Measurements from ENCODE around the gene PGGT1B. TPM values are rescaled to one million over a fixed set of nuclear protein-coding genes. Genes with fewer than 3 reads are reported as not detected.

PGGT1B gene
- polyA plus RNA-seq, 1 of the 3 experiments (the other 2 are of a cell fraction), result 0.69 TPM

GRCh38 chr5:115309751-115310370 lies 47.2 kb upstream of the PGGT1B start:
- Histone ChIP-seq H3K27me3 (ENCODE audit: insufficient read depth) (no peaks in the 10 kb centered on the region), H3K4me1 (ENCODE audit: control insufficient read depth in 1 of 2, insufficient read depth in 2 of 2, low read depth in 1 of 2, low read length in 1 of 2) (no peaks in the 10 kb centered on the region), H3K27ac (ENCODE audit: low read depth in 2 of 2, low read length in 1 of 2) (no peak overlapping the region), H2AFZ (ENCODE audit: low read depth) (no peak overlapping the region), H3K4me2 (no peak overlapping the region), H3K9me2 (no peaks in the 10 kb centered on the region), H3K9ac (no peak overlapping the region), H3K36me3 (replicated peaks in 1 of 2; ENCODE audit: control insufficient read depth in 1 of 2, insufficient read depth in 2 of 2, low read length in 1 of 2) (no peaks in the 10 kb centered on the region), H3K79me2 (ENCODE audit: insufficient read depth) (no peaks in the 10 kb centered on the region), H3F3A (replicated peaks; ENCODE audit: insufficient read depth) (peaks cover 3% of the 10 kb centered on the region), H4K20me1 (ENCODE audit: insufficient read depth) (no peaks in the 10 kb centered on the region), H3K9me3 (no peaks in the 10 kb centered on the region), H3K4me3 (ENCODE audit: low read depth in 2 of 2, low read length in 1 of 2) (no peak overlapping the region)
- WGBS (ENCODE audit: low lambda C conversion rate), result 0% methylated on average over 1 of the region's 1 CpG
- ChIA-PET POLR2A (no interaction called here), CTCF (interaction anchor here (0.6 to 5.6 kb wide), 38 partner anchors 9 to 1225 kb away, joined by 3 to 65 read pairs (median 4); partner anchors contain the start of genes CCDC112, TICAM2 and TMED7)
- TF ChIP-seq TAF1 (IDR thresholded peaks at IDR 0.05; ENCODE audit: borderline replicate concordance, low read depth, low read length) (no peak), EZH2phosphoT487 (IDR thresholded peaks at IDR 0.05; ENCODE audit: borderline replicate concordance, low read depth) (no peak), ELF1 (IDR thresholded peaks at IDR 0.05) (no peak), RAD21 (IDR thresholded peaks at IDR 0.05; ENCODE audit: low read length) (peak; percentile 78), CTCF (IDR thresholded peaks at IDR 0.05) (peak; percentile 79), SMC3 (IDR thresholded peaks at IDR 0.05; ENCODE audit: low read depth, low read length) (peak; percentile 60)
- DNase-seq, result no peak

- Histone ChIP-seq H3K4me3 (ENCODE audit: low read depth in 2 of 2, low read length in 1 of 2) (no peak overlapping the region), H3F3A (replicated peaks; ENCODE audit: insufficient read depth) (peaks cover 3% of the 10 kb centered on the region), H3K36me3 (replicated peaks in 1 of 2; ENCODE audit: control insufficient read depth in 1 of 2, insufficient read depth in 2 of 2, low read length in 1 of 2) (no peaks in the 10 kb centered on the region), H3K4me2 (no peak overlapping the region), H3K27ac (ENCODE audit: low read depth in 2 of 2, low read length in 1 of 2) (no peak overlapping the region), H3K27me3 (ENCODE audit: insufficient read depth) (no peaks in the 10 kb centered on the region), H3K9ac (no peak overlapping the region), H4K20me1 (ENCODE audit: insufficient read depth) (no peaks in the 10 kb centered on the region), H3K79me2 (ENCODE audit: insufficient read depth) (no peaks in the 10 kb centered on the region), H3K9me2 (no peaks in the 10 kb centered on the region), H3K9me3 (no peaks in the 10 kb centered on the region), H3K4me1 (ENCODE audit: control insufficient read depth in 1 of 2, insufficient read depth in 2 of 2, low read depth in 1 of 2, low read length in 1 of 2) (no peaks in the 10 kb centered on the region), H2AFZ (ENCODE audit: low read depth) (no peak overlapping the region)
- TF ChIP-seq EZH2phosphoT487 (IDR thresholded peaks at IDR 0.05; ENCODE audit: borderline replicate concordance, low read depth) (no peak), RFX5 (IDR thresholded peaks at IDR 0.05; ENCODE audit: low read length) (no peak), FOSL2 (IDR thresholded peaks at IDR 0.05; ENCODE audit: borderline replicate concordance, low read depth) (no peak)
- ChIA-PET POLR2A (no interaction called here), CTCF (interaction anchor here (0.6 to 5.6 kb wide), 36 partner anchors 10 to 1226 kb away, joined by 3 to 65 read pairs (median 4); partner anchors contain the start of genes CCDC112, TICAM2 and TMED7)
- no peak for DNase-seq
Observed at GRCh38 chr5:115308815-115309214, 46.1 kb upstream of the PGGT1B start.

GRCh38 chr5:115306011-115306536 lies 43.4 kb upstream of the PGGT1B start:
- Histone ChIP-seq H3K27ac (ENCODE audit: low read depth in 2 of 2, low read length in 1 of 2) (no peak overlapping the region), H3K9me2 (no peaks in the 10 kb centered on the region), H3K9me3 (no peaks in the 10 kb centered on the region), H3K4me1 (ENCODE audit: control insufficient read depth in 1 of 2, insufficient read depth in 2 of 2, low read depth in 1 of 2, low read length in 1 of 2) (no peaks in the 10 kb centered on the region), H3K9ac (no peak overlapping the region), H3F3A (replicated peaks; ENCODE audit: insufficient read depth) (peaks cover 3% of the 10 kb centered on the region), H2AFZ (ENCODE audit: low read depth) (no peak overlapping the region; the same call in 1 of the 2 replicates), H3K4me3 (ENCODE audit: low read depth in 2 of 2, low read length in 1 of 2) (no peak overlapping the region), H4K20me1 (ENCODE audit: insufficient read depth) (no peaks in the 10 kb centered on the region), H3K27me3 (ENCODE audit: insufficient read depth) (no peaks in the 10 kb centered on the region), H3K79me2 (ENCODE audit: insufficient read depth) (no peaks in the 10 kb centered on the region), H3K4me2 (no peak overlapping the region), H3K36me3 (replicated peaks in 1 of 2; ENCODE audit: control insufficient read depth in 1 of 2, insufficient read depth in 2 of 2, low read length in 1 of 2) (no peaks in the 10 kb centered on the region)
- ChIA-PET CTCF (interaction anchor here (1.2 kb wide), 1 partner anchor 9 kb away, joined by 3 read pairs; no protein-coding TSS in a partner anchor), POLR2A (no interaction called here)
- no peak for TF ChIP-seq RXRA (IDR thresholded peaks at IDR 0.05; ENCODE audit: borderline replicate concordance, low read depth)
- TF ChIP-seq SIN3A (IDR thresholded peaks at IDR 0.05; ENCODE audit: borderline replicate concordance, low read depth, low read length), result no peak
- TF ChIP-seq ELF1 (IDR thresholded peaks at IDR 0.05), result no peak
- no peak for TF ChIP-seq RAD21 (IDR thresholded peaks at IDR 0.05; ENCODE audit: low read length)
- no peak for TF ChIP-seq TCF12 (IDR thresholded peaks at IDR 0.05)
- TF ChIP-seq RFX5 (IDR thresholded peaks at IDR 0.05; ENCODE audit: low read length), result no peak
- no peak for TF ChIP-seq MEF2A (IDR thresholded peaks at IDR 0.05; ENCODE audit: borderline replicate concordance, low read depth)
- no peak for TF ChIP-seq NFIC (IDR thresholded peaks at IDR 0.05; ENCODE audit: borderline replicate concordance)
- TF ChIP-seq EP300 (IDR thresholded peaks at IDR 0.05; ENCODE audit: borderline replicate concordance in 1 of 2, low read depth in 1 of 2, low read length in 1 of 2), result no peak
- WGBS (ENCODE audit: low lambda C conversion rate), result 94% methylated on average over 1 of the region's 1 CpG
- no peak for DNase-seq
